NK-92 treated with Interleukin-12 subunit alpha and Interleukin-12 subunit beta, amount 100 ng/mL, for 24 hours (cell line): ENCODE data around the gene SMOC2.
"Not testable (repeated sequence)": the region's sequence is repeated elsewhere in the genome, so short reads cannot be mapped to it uniquely, and the experiment has no call there.

Experiments used
- DNase-seq: peaks from one replicate; lab custom pipeline; 2025; lab: John Stamatoyannopoulos, UW

The SMOC2 gene

GRCh38 chr6:168683621-168684020 lies 242.6 kb downstream of the SMOC2 start:
- DNase-seq = no peak

GRCh38 chr6:168684471-168684870 lies 243.5 kb downstream of the SMOC2 start:
- DNase-seq = no peak

- DNase-seq = no peak
Measured at GRCh38 chr6:168684906-168685305, 243.9 kb downstream of the SMOC2 start.

GRCh38 chr6:168686029-168686738 lies 245.2 kb downstream of the SMOC2 start:
- DNase-seq = no peak

- no peak for DNase-seq
Measured at GRCh38 chr6:168686831-168687730, 246.1 kb downstream of the SMOC2 start.

- no peak for DNase-seq
Measured at GRCh38 chr6:168690271-168690670, 249.3 kb downstream of the SMOC2 start.

- DNase-seq = no peak
Measured at GRCh38 chr6:168691774-168692173, 250.8 kb downstream of the SMOC2 start.

GRCh38 chr6:168692193-168692914 lies 251.4 kb downstream of the SMOC2 start:
- no peak for DNase-seq

- DNase-seq = not testable (repeated sequence)
Measured at GRCh38 chr6:168692915-168693257, 251.9 kb downstream of the SMOC2 start.

GRCh38 chr6:168694797-168695196 lies 253.8 kb downstream of the SMOC2 start:
- not testable (repeated sequence) for DNase-seq

- no peak for DNase-seq
Measured at GRCh38 chr6:168695701-168696100, 254.7 kb downstream of the SMOC2 start.

- DNase-seq = no peak
Measured at GRCh38 chr6:168698923-168699322, 257.9 kb downstream of the SMOC2 start.

GRCh38 chr6:168699631-168700295 lies 258.8 kb downstream of the SMOC2 start:
- no peak for DNase-seq

GRCh38 chr6:168700880-168701279 lies 259.9 kb downstream of the SMOC2 start:
- DNase-seq = no peak

GRCh38 chr6:168703990-168704389 lies 263.0 kb downstream of the SMOC2 start:
- no peak for DNase-seq

- DNase-seq = no peak
Measured at GRCh38 chr6:168704678-168705077, 263.7 kb downstream of the SMOC2 start.

GRCh38 chr6:168705271-168705670 lies 264.3 kb downstream of the SMOC2 start:
- DNase-seq = not testable (repeated sequence)

- DNase-seq = no peak
Measured at GRCh38 chr6:168706471-168707177, 265.6 kb downstream of the SMOC2 start.

GRCh38 chr6:168708526-168708925 lies 267.5 kb downstream of the SMOC2 start:
- no peak for DNase-seq

- DNase-seq = no peak
Measured at GRCh38 chr6:168708984-168709383, 268.0 kb downstream of the SMOC2 start.

GRCh38 chr6:168709390-168709789 lies 268.4 kb downstream of the SMOC2 start:
- no peak for DNase-seq
